DMS 273 treated with DMSO at 0.1 percent for 48 hours (cell line): Measurements from ENCODE around the gene GPR142.

Experiments used
- DNase-seq: peaks from one replicate; lab custom pipeline; 2025; lab: John Stamatoyannopoulos, UW

Gene GPR142, protein sequence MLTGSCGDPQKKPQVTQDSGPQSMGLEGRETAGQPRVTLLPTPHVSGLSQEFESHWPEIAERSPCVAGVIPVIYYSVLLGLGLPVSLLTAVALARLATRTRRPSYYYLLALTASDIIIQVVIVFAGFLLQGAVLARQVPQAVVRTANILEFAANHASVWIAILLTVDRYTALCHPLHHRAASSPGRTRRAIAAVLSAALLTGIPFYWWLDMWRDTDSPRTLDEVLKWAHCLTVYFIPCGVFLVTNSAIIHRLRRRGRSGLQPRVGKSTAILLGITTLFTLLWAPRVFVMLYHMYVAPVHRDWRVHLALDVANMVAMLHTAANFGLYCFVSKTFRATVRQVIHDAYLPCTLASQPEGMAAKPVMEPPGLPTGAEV

DNA sequence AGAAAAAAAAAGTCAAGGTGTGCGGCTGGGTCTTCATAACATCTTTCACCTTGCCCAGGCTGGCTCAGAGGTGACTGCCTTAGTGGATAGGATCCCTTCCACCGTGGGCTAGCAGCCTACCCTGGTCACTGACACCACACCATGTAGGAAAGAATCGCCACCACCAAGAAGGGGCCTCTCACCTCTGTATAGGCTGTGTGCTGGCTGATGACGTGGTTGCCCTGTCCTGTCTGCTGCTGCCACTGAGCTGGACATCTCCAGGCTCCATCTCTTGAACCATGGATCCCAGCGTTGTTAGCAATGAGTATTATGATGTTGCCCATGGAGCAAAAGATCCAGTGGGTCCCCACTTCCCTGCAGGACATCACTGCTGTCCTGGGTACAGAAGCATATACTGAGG, at the start of gene GPR142:
Gene GPR142 (plus strand): TSS at position 301 of the 400 bp plus-strand sequence. CDS start 2,035 bp downstream, outside the sequence.
- DNase-seq = no peak

DNA sequence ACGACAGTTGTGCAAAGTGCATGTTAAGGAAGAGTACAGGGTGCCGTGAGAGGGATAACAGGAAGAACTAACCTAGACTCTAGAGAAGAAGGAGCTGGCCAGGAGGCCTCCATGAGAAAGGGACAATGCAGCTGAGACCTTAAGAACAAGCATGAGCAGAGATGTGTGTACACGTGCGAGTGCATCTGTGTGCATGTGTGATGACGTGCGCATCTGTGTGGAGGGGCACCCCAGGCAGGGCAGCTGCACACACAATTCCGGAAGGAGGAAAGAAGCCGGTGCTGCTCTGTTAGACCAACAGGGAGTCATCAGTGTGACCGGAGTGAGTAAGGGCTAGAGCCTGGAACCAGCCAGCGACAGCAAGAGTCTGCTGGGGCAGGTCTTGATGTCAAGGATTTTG, 48.9 kb upstream of the GPR142 start:
- DNase-seq = no peak

DNA sequence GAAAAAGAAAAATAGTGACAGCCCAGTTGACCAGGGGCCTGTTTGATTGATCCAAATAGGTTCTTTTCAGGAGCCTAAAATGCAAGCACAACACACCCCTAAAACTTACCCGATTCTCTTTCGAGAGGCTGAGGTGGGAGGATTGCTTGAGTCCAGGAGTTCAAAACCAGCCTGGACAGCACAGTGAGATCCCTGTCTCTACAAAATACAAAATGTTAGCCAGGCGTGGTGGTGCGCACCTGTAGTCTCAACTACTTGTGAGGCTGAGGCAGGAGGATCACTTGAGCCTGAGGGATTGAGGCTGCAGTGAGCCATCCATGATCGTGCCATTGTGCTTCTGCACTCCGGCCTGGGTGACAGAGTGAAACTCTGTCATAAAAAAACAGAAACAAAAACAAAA, 42.8 kb upstream of the GPR142 start:
- DNase-seq = no peak

DNA sequence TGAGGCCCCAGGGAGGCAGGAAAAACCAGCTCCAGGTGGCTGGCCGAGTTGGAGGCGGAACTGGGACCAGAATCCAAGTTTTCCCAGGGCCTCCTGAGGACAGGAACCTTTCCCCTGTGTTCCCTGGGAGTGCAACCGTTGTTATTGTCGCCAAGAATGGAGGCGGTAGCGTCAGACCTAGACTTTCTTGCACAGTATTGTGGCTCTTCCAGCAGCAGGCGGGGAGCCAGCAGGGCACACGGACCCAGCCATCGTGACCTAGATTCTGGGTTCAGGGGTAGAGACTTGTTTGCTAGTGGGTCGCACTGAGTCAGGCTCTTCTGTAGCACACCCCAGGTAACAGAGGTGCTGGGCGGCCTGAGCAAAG, 41.9 kb upstream of the GPR142 start:
- DNase-seq = no peak

DNA sequence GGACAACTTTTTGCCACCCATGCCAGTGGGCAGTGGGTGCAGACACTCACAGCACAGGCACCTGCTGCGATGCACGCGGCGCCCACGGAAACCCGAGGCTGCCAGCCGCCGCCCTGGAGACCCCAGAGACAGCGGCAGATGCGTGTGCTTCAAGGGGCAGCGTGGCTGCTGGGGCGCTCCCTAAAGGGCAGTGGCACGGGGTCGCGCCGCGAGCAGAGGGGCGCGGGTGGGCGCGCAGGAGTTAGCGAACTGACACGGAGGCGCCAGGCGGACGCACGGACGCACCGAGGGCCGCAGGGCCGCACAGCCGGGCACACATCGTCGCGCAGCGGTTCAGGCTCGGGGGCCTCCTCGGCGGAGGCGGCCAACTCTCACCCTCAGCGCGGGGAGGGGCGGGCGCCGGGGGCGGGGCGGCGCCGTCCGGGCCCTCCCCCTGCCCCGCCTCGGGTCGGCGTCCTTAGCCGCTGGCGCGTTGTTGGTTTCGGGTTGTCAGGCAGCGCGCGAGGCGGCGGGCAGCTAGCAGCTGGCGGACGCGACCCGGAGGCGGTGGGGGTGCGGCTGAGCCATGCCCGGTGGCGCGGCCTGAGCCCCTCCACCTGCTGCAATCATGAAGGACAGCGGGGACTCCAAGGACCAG, 41.4 kb upstream of the GPR142 start, which contains the start of gene KIF19:
Gene KIF19 (plus strand): TSS at position 484 of the 637 bp plus-strand sequence. CDS start 124 bp downstream, at position 608.
- DNase-seq = peak; percentile 39

DNA sequence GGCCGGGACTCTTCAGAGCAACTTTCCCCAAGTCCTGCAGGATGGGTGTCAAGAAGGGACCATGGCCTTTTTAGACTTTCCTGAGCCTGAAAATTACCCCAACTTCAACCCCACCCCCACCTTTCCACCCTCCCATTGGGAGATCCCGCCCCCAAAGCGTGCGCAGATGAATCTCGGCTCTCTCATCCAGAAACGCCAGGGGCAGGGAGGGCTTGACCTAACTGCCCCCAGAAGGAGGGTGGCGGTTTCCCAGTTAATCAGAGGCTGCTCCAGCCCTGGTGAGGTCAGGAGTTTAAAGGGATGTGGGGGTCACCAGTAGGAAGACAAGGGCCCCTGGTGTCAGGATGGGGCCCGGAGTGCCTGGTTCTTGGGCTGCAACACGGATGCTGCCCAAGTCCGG, 40.8 kb upstream of the GPR142 start:
- no peak for DNase-seq

DNA sequence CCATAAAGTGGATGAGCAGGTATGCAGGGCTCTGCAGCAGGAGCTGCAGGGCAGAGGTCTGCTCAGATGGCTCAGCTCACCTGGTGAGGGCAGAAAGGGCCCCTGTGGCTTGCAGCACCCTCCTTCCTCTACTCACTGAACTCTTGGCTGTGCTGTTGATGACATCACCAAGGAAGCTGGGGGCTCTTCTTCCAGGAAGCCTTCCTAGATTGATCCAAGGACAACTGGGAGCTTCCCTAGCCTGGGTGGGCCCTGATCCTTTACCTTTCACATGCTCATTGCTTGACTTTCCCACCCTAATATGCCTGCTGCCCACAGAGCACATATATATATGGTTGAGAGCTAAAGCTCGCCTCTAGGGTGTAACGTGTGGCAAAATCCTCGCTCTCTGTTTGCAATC, 38.8 kb upstream of the GPR142 start:
- no peak for DNase-seq

DNA sequence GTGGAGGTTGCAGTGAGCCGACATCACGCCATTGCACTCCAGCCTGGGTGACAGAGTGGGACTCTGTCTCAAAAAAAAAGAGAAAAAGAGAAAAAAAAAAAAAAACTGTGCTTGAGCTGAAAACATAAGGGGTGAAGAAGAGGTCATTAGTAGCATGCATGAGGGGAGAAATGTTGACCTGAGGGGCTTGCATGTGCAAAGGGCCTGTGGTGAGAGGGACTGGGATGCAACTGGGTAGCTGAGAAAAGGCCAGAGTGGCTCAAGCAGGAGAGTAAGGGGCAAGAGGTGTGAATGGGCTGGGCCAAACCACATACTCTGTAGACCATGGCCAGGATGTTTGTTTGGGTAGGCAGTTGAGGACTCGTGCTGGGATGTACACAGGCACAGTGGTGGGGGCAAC, 37.9 kb upstream of the GPR142 start:
- no peak for DNase-seq

DNA sequence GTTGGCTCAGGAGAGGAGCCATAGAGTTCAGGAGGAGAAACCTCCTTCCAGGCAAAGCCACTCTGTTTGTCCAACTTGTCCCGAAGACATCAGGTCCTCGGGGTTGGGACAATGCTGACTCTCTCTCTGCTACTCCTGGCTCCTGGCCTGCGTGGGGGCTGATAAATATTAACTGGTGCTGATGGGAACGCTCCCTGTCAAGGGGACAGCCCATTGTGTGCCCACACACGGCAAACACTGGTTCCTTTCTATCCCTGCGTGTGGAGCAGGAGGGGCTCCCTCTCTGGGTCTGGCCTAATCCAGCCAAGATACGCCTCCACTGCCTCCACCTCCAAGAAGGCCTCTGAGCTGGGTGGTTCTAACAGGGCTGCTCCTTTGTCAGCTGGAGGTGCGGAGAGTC, 36.9 kb upstream of the GPR142 start:
- DNase-seq = no peak

DNA sequence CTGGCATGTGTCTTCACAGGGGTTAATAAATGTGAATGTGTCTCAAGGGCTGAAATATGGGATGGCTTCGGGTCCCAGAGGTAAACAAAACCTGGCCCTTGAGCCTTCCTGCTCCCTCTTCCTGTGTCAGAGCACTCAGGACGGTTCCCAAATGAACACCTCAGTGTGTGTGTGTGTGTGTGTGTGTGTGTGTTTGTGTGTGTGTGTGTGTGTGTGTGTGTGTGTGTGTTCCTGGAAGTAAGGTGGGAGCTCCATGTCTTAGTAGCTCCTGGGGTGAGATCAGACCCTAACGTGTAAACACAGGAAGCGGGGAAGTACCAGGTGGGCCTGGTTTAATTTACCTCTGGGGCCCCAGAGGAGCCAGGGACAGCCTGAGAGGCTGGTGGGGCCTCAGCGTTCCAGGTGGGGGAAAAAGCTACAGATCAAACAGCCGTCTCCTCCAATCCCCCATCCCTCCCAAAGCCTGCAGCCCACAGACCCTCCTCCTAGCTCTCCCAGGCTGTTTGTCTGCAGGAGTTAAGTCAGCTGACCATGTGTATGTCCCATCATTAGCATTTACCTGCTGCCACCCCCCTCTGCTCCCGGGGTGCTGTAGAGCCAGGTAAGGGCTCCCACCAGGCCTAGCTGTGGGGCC, 35.2 kb upstream of the GPR142 start:
- no peak for DNase-seq

DNA sequence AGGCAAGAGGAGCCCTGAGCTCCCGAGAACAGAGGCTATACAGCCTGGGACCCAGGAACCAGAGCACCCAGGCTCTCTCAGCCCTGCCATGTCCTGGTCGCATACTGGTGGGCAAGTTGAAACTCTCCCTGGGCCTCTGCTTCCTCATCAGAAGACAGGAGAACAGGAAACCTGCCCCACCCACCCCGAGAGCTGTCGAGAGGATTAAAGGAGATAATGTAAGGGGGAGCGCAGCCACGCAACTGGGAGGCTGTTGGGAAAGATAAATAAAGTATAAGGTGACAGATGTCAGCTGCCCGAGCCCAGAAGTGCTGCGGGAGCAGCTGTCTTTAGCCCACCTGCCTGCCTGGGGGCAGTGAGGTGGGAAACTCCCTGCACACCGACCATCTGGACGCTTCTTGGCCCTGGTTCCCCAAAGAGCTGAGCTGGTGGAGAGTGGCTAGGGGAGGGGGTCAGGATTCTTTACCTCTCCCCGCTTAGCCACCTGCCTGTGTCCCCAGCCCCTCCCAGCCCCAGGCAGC, 34.5 kb upstream of the GPR142 start:
- DNase-seq = peak; percentile 97

DNA sequence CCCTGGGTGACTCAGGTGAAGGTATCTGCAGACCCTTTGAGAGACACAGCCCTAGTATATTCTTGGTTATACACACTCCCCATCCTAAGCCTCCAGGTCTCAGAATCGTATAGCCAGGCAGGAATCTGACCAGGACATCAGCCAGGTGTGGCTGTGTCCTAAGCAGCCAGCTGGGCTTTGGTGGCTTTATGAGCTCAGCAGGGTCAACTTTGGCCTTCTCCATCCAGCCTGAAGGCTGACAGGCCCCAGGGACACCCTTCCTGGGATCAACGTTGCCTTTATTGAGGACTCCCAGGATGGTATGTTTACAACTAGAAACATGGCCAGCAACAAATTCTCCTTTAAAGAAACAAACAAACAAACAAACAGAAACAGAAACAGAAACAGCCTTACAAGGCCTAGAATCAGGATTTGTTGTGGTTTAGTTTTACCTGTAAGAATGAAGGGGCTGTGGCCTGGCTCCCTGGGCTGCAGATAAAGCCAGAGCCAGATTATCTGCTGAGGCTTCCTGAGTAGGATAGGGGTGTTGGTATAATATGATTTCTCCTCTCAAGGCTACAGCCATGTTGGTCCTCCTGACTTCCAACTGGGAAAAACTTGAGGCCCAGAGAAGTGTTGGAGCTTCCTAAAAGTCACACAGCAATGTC, 32.8 kb upstream of the GPR142 start:
- no peak for DNase-seq

DNA sequence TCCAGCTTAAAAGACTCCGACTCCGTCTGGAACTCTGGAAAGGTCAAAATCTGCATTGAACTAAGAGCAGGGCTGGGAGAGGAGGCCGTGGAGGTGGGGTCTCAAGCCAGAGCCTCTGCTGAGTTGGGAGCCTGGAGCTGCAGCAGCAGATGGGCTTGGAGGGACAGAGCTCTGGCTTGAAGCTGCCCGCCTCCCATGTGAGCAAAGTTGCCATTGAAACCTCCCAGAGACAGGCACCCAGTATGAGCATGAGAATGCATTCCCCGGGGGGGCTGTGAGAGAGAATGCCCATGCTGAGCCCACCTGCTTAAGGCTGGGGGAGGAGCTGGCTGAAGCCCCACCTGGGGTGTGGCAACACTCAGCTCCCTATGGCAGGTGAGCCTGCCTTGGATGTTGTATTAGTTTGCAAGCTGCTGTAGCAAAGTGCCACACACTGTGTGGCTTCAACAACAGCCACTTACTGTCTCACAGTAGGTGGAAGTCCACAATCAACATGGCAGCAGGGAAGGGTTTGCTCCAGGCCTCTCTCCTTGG, 31.7 kb upstream of the GPR142 start:
- DNase-seq = no peak

DNA sequence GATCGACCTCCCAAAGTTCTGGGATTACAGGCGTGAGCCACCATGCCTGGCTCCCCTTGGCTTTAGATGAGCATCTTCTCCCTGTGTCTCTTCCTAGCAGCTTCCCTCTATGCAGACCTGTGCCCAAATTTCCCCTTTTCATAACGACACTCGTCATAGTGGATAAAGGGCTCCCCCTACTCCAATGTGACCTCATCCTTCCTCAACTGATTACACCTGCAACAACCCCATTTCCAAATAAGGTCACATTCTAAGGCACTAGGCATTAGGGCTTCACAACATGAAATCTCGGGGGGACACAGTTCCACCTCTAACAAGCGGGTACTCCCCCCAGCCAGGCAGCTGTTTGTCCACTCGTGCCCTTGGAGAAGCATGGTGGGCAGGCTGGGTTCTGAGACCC, 31.0 kb upstream of the GPR142 start:
- no peak for DNase-seq

DNA sequence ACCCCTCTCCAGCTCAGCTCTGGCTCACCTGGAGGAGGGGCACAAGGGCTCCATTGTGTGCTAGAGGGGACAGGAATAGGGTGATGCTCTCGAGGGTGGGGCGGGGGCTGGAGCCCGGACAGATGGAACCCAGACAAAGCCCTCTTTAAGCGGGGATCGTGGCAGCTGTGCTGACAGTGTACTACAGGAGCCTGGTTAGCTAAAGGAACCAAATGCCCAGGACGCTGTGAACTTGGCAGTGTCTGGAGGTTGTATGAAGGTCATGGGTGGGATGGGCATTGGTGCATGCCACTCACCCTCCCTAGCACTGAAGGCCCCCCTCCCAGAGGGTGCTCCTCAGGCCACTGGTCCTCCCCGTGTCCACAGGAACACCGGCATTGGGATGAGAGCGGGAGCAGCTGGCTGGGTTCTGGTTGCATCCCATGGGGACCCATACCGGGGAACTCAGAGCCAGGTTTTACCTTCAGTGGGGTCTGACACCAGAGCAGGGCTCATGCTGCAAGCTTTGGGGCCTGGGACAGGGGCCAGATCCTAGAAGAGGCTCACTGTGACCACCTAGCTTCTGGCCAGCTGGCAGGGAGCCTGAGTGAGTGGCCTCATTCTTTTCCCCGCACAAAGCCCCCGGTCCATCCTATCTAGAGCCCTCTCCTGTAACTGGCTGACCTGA, 29.3 kb upstream of the GPR142 start:
- peak; percentile 71 for DNase-seq

DNA sequence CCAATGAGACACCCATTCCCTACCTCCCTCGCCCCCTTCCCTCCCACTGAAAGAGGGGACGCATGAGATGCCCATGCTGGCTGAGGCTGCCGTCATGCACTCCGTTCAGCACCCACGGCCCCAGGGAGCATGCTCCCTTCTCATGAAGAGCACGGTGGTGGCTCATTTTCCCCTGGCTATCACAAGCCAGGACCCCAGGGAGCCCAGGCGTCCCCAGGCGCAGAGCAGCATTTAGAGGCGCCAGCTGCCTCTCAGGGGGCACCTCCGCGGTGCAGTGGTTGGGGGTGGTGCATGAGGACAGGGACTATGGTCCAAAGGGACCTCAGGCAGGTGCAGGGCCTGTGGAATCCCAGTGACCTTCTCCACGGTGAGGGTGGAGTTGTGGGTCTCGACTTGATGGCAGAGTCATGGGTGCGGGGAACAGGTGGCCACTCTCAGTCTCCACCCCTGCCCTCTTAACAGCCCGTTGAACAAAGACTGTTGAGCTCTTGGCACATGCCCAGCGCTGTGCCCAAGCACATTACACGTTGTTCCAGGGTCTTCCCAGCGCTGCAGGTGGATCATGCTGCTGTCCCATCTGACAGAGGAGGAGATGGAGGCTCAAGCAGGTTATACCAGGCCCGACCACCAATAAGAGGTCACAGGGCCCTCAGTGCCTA, 27.6 kb upstream of the GPR142 start:
- no peak for DNase-seq

DNA sequence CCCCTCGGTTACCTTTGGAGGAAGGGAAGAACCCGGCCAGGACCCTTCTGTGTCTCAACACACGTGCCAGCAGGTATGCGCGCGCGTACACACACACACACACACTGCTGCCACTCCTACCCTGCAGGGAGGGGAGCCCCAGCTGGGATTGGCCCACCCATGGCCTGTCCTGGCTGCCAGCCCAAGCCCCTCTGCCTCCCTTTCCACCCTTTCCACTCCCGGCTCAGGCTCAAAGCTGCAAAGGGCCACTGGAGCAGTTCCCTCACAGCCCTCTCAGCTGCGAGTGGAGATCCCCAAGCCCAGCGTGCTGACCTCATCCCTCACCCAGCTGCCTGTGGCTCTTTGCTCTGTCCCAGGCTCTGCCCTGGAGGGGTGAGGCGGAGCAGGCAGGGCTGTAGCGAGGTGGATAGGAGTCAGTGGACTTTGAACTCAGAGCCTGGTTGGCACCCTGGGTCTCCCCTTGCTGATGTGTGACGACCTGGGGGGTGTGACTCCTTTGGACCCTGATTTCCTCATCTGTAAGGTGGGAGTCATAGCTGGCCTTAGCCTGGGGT, 26.8 kb upstream of the GPR142 start:
- DNase-seq = no peak

DNA sequence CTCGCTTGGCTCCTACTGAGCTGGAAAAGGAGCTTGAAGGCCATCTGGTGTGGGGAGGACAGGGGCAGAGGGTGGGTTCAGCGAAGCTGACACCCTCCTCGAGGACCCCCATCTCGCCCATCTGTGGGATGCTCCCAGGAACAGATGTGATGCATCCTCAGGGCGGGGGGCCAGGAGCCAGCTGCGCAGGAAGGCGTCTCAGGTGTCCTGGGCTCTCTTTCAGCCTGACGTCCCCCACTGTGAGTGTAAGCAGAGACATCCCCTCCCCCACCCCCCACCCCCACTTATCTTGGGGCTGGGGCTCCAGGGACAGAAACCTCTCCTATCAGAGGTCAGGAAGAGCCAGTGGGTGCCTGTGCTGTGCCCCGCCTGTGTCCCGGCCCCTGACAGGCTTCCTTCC, 25.1 kb upstream of the GPR142 start:
- DNase-seq = no peak

DNA sequence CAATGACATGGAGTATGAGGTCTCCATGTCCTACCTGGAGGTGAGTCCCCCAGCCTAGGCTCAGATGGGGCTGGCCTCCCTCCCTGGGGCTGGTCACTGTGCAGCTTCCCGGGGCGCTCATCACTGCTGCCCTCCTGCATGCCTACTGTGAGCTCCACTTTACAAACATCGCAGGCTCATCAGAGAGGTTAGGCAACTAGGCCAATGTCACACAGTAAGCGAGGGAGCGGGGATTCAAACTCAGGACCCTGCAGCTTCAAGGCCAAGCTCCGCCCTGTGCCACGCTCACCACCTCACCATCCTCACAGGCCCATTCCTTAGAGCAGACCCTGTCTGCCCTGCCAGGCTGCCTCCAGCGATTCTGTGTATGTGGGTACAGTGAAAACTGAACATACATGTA, 24.2 kb upstream of the GPR142 start:
- DNase-seq = no peak

DNA sequence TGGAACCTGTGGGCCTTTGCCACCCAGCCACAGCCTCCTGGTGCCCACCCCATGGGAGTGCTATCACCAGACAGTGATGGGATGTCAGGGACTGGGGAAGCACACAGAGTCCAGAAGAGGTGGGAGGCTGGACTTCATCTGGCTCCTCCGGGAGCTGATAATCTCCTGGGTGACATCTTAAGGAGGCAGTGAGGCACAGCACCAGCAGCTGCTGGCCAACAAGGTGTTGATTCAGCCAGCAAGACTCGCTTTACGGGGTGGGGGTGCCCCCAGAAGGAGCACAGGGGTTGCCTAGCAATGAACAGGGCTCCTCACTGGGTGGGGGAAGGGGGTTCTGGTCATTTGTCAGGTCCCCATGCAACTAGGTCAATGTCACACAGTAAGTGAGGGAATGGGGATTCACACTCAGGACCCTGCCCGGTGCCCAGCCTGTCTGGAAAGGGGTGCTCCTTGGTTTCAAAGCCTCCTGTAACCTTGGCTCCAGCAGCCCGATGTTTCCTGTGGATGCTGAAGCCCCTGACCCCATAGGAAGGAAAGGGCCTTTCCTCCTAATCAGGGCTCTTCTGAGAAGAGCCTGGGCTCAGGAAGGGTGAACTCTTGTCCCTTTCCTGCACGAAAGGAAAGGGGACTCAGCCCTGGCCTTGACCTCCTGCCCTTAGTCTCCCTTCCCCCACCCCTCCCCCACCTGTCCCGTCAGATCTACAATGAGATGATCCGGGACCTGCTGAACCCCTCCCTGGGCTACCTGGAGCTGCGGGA, 23.6 kb upstream of the GPR142 start:
- no peak for DNase-seq
